Mesothelial cell of epicardium (in vitro differentiated cells): ENCODE data around the gene ARHGDIA. TPM values are rescaled to one million over a fixed set of nuclear protein-coding genes. Genes with fewer than 3 reads are reported as not detected.
A peak's percentile ranks its signal among the peaks of the same experiment; 100 is the strongest.

Experiments used
- DNase-seq, 2 experiments: peaks; one replicate each; pipeline ENCODE4 v3.0.0; 2021; ENCODE audit warnings: low spot score in 2 of 2; ENCODE audit not compliant: unreplicated experiment in 2 of 2
- H3K27ac Mint-ChIP-seq: 2 replicates; pipeline ENCODE4 v1.8.0; 2021; ENCODE audit warnings: mixed read lengths
- H3K27me3 Mint-ChIP-seq: 2 replicates; pipeline ENCODE4 v1.8.0; 2021; ENCODE audit warnings: low read depth, mixed read lengths
- H3K36me3 Mint-ChIP-seq: 2 replicates; pipeline ENCODE4 v1.8.0; 2021; ENCODE audit warnings: mixed read lengths
- H3K4me1 Mint-ChIP-seq: 2 replicates; pipeline ENCODE4 v1.8.0; 2021; ENCODE audit warnings: mixed read lengths
- H3K4me3 Mint-ChIP-seq: 2 replicates; pipeline ENCODE4 v1.8.0; 2021; ENCODE audit warnings: mild to moderate bottlenecking, moderate library complexity, mixed read lengths
- H3K9me3 Mint-ChIP-seq: 2 replicates; pipeline ENCODE4 v1.8.0; 2021; ENCODE audit warnings: mixed read lengths
- CTCF ChIP-seq: fragments of 200-600 bp; sonication (generic); IDR thresholded peaks from one replicate; pipeline ENCODE4 v1.5.0; 2021; ENCODE audit warnings: antibody characterized with exemption; ENCODE audit not compliant: unreplicated experiment
- total RNA-seq: library from RNA; stranded (reverse); gene quantifications from 3 replicates; pipeline ENCODE4 v1.2.1, GENCODE V29; 2021

The ARHGDIA gene
- total RNA-seq, 1 donor from 2014 or later = 258 TPM

- peak overlapping the region; percentile 95 for H3K27ac Mint-ChIP-seq
- H3K9me3 Mint-ChIP-seq = no peaks in the 10 kb centered on the region
- no peaks in the 10 kb centered on the region for H3K36me3 Mint-ChIP-seq
- DNase-seq = no peak
- TF ChIP-seq CTCF = no peak
- H3K4me3 Mint-ChIP-seq = peak overlapping the region; percentile 88
- no peaks in the 10 kb centered on the region for H3K27me3 Mint-ChIP-seq
- H3K4me1 Mint-ChIP-seq = peaks cover 19% of the 10 kb centered on the region
Observed at GRCh38 chr17:81831563-81831956, 39.6 kb downstream of the ARHGDIA start.

DNA sequence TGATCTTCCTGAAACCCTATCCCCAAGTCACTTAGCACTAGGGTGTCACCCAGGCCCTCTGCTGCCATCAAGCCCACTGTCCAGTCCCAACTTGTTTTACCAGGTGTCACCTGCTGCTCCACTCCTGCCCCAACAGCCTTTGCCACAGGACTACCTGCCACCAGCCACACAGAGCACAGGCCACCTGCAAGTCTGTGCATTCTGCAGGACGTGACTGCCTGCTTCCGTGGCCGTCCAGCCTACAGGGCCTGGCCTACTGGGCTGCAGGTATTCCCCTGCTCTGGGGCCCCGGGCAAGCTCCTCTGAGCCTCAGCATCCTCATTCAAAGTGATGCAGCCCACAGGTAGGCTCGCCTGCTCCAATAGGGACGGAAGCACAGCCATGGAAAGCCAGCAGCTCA lies 41.3 kb downstream of the ARHGDIA start:
- no peak for DNase-seq
- no peak for TF ChIP-seq CTCF
- H3K9me3 Mint-ChIP-seq = no peaks in the 10 kb centered on the region
- H3K36me3 Mint-ChIP-seq = no peaks in the 10 kb centered on the region
- no peak overlapping the region for H3K4me3 Mint-ChIP-seq
- H3K27me3 Mint-ChIP-seq = no peaks in the 10 kb centered on the region
- peaks cover 19% of the 10 kb centered on the region for H3K4me1 Mint-ChIP-seq
- H3K27ac Mint-ChIP-seq = peak overlapping the region; percentile 51

DNA sequence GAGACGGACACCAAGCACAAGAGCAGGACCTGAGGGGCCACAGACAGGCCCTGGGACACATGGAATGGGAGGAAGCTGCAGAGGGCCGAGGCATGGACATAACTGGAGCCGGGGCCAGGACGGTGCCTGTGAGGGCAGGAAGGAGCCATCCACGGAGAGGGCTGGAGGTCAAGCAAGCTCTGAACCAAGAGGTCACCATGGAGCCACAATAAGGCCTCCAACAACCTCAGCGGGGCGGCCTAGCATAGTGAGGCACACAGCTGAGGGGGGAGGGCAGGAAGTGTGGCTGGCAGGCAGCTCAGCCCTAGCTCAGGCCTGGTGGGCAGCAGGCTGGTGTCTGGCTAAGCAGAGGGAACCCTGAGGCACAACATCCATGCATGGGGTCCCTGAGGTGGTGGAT lies 42.5 kb downstream of the ARHGDIA start:
- H3K9me3 Mint-ChIP-seq = no peaks in the 10 kb centered on the region
- DNase-seq = no peak
- no peak for TF ChIP-seq CTCF
- H3K27ac Mint-ChIP-seq = no peak overlapping the region
- no peaks in the 10 kb centered on the region for H3K27me3 Mint-ChIP-seq
- H3K36me3 Mint-ChIP-seq = no peaks in the 10 kb centered on the region
- no peak overlapping the region for H3K4me3 Mint-ChIP-seq
- H3K4me1 Mint-ChIP-seq = peaks cover 16% of the 10 kb centered on the region

DNA sequence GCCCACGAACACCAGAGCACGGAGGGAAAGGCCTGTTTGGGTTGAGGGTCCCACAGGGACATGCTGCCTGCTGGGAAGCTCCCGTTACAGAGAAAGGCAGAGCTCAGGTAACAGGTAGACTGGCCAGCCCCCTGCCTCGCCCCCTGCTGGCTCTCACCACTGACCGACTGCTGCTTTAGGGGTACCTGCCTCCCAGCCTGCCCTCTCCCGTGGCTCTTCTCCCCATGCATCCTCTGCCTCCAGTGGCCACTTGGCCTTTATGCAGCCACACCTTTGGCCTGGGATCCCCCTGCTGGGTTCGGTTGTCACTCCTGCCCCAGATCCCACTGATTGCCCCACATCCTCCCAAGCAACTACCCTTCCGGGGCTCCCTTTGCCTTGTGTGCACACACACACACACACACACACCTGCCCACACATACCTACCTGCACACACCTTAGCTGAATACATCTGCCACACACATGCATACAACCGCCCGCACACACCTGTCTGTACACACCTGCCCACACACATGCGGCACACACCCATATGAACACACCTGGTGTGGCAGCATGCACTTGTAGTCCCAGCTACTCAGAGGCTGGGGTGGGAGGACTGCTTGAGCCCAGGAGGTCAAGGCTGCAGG lies 45.2 kb downstream of the ARHGDIA start:
- Mint-ChIP-seq H3K27ac (no peak overlapping the region), H3K36me3 (peaks cover 2% of the 10 kb centered on the region), H3K9me3 (no peaks in the 10 kb centered on the region), H3K27me3 (no peaks in the 10 kb centered on the region), H3K4me1 (peaks cover 5% of the 10 kb centered on the region), H3K4me3 (no peak overlapping the region)
- no peak for TF ChIP-seq CTCF
- no peak for DNase-seq

DNA sequence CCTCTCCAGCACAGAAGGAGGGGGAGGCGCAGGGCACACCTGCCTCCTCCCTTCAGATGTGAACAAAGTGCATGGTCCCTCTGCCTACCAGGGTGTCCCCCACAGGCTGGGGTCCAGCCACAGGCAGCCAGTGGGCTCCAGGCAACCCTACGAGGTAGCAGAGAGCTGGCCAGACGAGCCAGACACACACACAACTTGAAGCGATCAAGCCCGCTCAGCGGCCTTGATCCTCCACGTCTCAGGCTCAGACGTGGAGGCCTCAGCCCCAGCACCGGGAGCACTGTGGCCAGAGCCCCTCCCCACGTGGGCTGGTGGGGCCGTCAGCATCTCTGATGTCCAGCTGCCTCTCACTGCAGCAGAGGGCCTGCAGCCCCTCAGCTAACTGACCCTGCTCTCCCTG lies 46.5 kb downstream of the ARHGDIA start:
- Mint-ChIP-seq H3K36me3 (peaks cover 2% of the 10 kb centered on the region), H3K27ac (no peak overlapping the region), H3K4me3 (no peak overlapping the region), H3K9me3 (no peaks in the 10 kb centered on the region), H3K4me1 (peaks cover 2% of the 10 kb centered on the region), H3K27me3 (no peaks in the 10 kb centered on the region)
- no peak for TF ChIP-seq CTCF
- DNase-seq = no peak
